Placental pericyte (primary cell): Measurements from ENCODE around the gene STARD3. TPM values are rescaled to one million over a fixed set of nuclear protein-coding genes. Genes with fewer than 3 reads are reported as not detected.

ENCODE experiments used
- total RNA-seq: library from RNA; depleted of rRNA; stranded (reverse); fragments of >200 nt; gene quantifications from 2 replicates; pipeline ENCODE4 v1.2.3, GENCODE V29; 2012

Gene STARD3
- 32.2 and 44.2 TPM in 2 replicates for total RNA-seq

DNA sequence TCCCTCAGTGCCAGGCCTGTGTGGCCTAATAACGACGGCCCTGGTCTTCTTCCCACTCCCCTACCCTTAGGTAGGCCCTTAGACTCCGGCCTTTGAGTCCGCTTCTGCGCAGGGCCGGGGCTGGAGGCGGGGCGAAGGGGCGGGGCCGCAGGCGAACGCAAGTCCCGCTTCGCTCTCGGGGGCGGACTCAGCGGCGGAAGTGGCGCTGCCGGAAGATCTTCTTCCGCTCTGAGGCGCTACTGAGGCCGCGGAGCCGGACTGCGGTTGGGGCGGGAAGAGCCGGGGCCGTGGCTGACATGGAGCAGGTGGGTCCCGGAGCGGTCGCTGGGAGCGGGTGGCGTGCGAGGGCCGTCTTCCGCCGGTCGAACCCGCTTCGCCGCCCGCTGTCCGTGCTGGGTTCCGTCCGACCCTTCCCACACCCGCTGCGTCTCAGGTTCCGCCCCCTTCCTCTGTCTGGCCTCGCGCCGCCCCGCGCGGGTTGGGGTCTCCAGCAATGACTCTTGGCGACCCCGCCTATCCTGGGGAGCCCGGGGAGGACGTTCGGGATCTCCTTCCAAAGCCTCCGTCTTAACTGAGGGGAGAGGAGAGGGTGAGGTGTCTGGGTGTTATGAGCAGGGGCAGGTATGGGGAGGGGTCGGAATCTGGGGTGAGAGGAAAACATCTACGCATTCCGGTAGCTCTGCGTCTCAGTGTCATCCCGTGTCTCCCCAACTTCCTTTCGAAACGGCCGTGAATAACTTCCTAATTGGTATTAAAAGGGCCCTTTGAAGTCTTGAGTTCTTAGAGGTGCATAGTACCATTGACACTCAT is at the start of gene STARD3:
Gene STARD3 (plus strand): TSS at position 218 of the 810 bp plus-strand sequence. CDS start 16,388 bp downstream, outside the sequence.

DNA sequence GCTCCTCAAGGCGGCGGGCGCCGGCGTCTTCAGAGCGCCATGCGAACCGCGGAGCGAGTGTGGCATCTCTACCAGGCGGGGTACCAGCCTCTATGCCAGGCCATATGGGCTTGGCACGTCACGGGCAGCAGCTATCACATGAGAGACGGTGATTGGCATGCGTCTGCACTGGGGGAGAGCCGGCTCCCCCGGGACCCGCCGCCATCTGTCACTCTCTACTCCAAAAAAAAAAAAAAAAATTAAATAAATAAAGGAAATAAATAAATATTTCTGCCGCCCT is 29.2 kb upstream of the STARD3 start, which contains the start of gene NEUROD2:
Gene NEUROD2 (minus strand): TSS at position 70 of the 280 bp plus-strand sequence. CDS start 1,321 bp downstream, outside the sequence.

DNA sequence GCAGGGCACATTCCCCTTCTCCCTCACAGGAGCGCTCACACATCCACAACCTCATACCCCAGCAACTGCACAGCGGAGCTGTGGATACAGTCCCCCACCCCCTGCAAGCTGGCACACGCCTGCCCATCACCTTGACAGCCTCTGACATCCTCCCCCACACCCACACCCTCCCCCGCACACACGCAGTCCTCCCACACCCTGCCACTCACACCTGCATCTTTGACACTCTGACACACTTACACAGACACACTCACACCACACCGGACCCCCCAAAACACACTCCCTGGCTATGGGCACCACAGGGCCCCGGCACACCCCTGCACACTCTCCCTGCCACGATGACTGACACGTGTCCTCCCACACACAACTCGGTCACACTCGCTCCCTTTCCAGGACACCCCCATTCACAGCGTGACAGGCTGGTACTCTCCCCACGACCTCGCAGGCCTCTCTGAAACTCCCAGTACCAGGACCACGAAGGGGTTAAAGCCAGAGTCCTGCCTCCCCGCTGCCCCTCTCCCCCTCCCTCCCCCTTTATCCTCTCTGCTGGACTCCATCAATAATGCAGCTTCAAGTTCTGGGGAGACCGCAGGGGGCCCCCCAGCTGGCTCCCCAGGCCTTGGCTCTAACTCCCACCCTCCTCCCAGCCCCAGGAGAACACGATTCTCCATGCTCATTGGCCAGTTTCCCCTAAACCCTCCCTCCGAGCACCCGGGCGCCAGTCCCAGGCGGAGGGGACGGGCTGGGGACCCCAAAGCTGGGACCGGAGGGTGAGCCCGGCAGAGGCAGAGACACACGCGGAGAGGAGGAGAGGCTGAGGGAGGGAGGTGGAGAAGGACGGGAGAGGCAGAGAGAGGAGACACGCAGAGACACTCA is 10.5 kb upstream of the STARD3 start, which contains the start of gene PPP1R1B:
Gene PPP1R1B (plus strand): TSS at position 782 of the 876 bp plus-strand sequence. CDS start 441 bp downstream, outside the sequence.

DNA sequence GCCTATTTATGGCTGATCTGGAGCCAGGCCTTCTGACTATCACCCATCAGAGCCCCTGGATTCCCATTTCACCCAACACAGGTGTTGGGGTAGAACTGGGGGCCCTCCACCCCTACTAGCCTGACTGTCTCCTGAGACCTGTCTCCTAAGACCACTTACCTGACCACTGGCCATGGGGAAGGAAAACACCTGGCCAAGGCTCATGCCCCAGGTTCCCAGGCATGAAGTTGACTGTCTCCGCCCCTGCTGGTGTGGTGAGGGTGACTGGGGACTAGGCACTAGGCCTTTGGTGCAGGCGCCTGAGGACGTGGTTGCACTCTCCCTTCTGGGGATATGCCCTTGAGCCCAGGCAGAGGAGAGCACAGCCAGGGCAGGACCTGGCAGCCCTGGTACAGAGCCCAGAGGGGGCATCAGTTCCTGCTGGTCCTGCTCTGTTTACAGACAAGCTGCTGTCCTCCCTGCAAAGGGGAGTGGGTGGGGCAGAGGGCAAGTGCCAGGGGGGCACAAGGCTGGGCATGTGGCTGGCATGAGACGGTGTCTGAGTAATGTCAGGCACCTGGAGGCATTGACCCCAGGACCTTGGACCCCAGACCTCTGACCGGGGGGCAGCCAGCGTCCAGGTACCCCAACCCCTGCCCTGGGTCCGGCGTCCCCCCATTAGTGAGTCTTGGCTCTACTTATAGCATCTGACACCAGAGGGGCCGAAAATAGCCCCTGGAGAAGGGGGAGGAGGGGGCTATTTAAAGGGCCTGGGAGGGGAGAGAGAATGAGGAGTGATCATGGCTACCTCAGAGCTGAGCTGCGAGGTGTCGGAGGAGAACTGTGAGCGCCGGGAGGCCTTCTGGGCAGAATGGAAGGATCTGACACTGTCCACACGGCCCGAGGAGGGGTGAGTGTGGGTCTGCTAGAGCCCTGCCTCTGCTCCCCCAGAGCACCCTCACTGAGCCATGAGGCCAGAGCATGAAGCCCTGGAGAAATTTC is 27.9 kb downstream of the STARD3 start, which contains the start of gene TCAP:
Gene TCAP (plus strand): TSS at position 769 of the 981 bp plus-strand sequence. CDS start 11 bp downstream, at position 780.

DNA sequence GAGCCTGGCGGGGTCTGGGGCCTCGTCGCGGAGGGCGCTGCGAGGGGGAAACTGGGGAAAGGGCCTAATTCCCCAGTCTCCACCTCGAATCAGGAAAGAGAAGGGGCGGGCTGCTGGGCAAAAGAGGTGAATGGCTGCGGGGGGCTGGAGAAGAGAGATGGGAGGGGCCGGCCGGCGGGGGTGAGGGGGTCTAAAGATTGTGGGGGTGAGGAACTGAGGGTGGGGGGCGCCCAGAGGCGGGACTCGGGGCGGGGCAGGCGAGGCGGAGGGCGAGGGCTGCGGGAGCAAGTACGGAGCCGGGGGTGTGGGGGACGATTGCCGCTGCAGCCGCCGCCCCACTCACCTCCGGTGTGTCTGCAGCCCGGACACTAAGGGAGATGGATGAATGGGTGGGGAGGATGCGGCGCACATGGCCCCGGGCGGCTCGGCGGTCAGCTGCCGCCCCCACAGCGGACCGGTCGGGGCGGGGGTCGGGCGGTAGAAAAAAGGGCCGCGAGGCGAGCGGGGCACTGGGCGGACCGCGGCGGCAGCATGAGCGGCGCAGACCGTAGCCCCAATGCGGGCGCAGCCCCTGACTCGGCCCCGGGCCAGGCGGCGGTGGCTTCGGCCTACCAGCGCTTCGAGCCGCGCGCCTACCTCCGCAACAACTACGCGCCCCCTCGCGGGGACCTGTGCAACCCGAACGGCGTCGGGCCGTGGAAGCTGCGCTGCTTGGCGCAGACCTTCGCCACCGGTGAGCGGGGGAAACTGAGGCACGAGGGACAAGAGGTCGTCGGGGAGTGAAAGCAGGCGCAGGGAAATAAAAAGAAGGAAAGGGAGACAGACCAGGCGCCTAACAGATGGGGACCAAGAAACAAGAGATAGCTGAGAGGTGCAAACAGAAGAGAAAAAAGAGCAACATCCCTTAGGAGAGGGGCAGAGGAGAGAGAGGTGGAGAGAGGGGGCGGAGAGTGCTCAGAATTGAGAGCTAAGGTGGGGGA is 31.3 kb downstream of the STARD3 start, which contains the start of gene PNMT:
Gene PNMT (plus strand): TSS at position 509 of the 980 bp plus-strand sequence. CDS start 23 bp downstream, at position 532.

DNA sequence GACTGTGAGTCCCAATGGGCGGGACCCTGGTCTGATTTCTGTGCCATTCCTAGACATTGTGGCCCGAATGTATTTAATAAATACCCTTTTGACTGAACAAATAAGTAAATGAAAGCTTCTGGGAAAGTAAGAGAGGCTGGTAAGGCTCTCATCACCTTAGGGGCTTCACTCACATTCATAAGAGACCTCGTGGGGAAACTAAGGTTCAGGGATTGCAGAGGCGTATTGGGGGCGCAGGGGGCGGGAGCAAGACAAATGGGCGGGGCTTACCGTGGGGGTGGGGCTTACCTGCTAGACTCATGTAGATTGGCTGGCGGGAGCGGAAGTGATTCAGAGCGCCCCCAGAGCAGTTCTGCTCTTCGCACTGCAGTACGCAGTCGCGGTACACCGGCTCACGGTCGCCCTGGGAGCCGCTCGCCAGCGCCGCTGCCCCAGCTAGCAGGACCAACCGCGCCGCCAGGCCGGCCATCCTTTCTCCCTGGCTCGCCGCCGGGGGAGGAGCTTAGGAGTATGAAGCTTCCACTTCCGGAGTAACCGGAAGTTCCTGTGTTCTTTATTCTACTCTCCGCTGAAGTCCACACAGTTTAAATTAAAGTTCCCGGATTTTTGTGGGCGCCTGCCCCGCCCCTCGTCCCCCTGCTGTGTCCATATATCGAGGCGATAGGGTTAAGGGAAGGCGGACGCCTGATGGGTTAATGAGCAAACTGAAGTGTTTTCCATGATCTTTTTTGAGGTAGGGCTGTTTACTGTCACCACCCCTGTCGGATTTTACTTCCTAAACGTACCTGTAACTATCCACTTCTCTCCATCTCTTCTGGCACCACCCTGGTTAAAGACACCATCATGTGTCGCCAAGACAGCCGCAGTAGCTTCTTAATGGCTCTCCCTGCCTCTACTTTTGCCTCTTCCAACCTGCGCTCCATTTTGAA is 50.9 kb downstream of the STARD3 start, which contains the start of gene PGAP3:
Gene PGAP3 (minus strand): TSS at position 512 of the 929 bp plus-strand sequence. CDS start 43 bp downstream, at position 469.

DNA sequence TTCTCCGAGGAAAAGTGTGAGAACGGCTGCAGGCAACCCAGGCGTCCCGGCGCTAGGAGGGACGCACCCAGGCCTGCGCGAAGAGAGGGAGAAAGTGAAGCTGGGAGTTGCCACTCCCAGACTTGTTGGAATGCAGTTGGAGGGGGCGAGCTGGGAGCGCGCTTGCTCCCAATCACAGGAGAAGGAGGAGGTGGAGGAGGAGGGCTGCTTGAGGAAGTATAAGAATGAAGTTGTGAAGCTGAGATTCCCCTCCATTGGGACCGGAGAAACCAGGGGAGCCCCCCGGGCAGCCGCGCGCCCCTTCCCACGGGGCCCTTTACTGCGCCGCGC is 62.8 kb downstream of the STARD3 start, which contains the start of gene ERBB2:
Gene ERBB2 (plus strand): TSS at position 247 of the 330 bp plus-strand sequence. CDS start 175 bp downstream, outside the sequence.

Other genes with a start within 250 kb of the STARD3 start
- 11.3 and 11.4 TPM in 2 replicates for gene FBXL20, start 235.5 kb upstream of the STARD3 start, total RNA-seq
- 17.3 and 33.5 TPM in 2 replicates for gene MED1, start 185.9 kb upstream of the STARD3 start, total RNA-seq
- 41.4 and 50.8 TPM in 2 replicates for gene CDK12, start 175.7 kb upstream of the STARD3 start, total RNA-seq
- not detected in 2 replicates for gene NEUROD2, start 29.2 kb upstream of the STARD3 start, total RNA-seq
- gene PPP1R1B, start 10.2 kb upstream of the STARD3 start, total RNA-seq = not detected in 2 replicates
- 0.44 TPM in 1 of 2 replicates, not detected in the other for gene TCAP, start 28.2 kb downstream of the STARD3 start, total RNA-seq
- gene PNMT, start 31.3 kb downstream of the STARD3 start, total RNA-seq = not detected in 2 replicates
- 5.7 and 10.5 TPM in 2 replicates for gene PGAP3, start 50.9 kb downstream of the STARD3 start, total RNA-seq
- gene ERBB2, start 62.9 kb downstream of the STARD3 start, total RNA-seq = 25.5 and 34.6 TPM in 2 replicates
- 19.5 and 28.7 TPM in 2 replicates for gene MIEN1, start 93.4 kb downstream of the STARD3 start, total RNA-seq
- gene GRB7, start 100.8 kb downstream of the STARD3 start, total RNA-seq = 0.57 TPM in 1 of 2 replicates, not detected in the other
- not detected in 2 replicates for gene IKZF3, start 227.2 kb downstream of the STARD3 start, total RNA-seq
- gene ZPBP2, start 231.1 kb downstream of the STARD3 start, total RNA-seq = not detected in 2 replicates